NCI-H2227 (cell line): Measurements from ENCODE around the gene STX3.
"Not testable (repeated sequence)": the region's sequence is repeated elsewhere in the genome, so short reads cannot be mapped to it uniquely, and the experiment has no call there.

ENCODE experiments used
- DNase-seq: peaks from one replicate; lab custom pipeline; 2025; ENCODE audit not compliant: unreplicated experiment; lab: John Stamatoyannopoulos, UW

The STX3 gene

DNA sequence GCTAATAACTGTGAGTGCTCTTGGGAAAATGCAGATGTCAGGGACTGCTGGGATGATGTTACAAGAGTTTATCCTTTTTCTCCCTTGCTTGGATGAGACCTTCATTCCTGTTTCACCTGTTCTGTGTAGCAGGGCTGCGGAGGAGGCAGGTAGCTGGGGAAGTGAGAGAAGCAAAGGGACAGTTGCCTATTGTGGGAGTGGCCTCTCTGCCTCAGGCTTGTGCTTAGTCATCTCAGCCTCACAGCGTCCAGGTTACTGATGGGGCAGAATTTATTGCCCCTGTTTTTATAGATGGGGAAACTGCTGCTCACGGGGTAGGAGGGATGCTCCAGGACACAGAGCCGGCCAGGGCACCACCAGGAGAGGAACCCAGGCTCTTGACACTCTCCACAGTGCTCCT lies 1.7 kb downstream of the STX3 start:
- DNase-seq: no peak

DNA sequence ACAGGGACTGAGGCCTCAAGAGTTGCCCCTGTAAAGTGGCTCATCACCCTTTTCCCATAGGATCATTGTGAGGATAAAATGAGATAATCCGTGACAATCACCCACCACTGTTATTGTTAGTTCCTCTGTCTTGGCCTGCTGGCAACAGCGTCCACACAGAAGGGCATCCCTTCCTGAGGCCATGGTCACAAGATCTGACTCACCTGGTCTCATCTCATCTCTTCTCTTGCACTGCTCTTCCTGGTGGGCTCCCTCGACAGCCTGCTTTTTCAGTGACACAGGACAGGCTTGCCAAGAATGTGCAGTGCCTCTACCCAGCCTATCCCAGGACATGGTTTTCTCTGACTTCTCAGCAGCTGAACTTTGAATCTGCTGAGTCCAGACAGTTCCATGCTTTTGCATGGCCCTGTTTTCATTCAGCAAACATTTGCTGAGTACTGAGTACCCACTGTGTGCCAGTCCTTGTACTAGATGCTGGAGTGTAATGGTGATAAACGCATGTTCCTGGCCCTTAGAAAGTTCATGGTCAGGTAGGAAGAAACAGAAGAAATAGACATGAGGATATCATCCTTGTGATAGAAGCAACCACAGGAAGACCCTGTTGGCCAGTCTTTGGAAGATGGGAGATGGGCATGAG lies 3.3 kb downstream of the STX3 start:
- no peak for DNase-seq

DNA sequence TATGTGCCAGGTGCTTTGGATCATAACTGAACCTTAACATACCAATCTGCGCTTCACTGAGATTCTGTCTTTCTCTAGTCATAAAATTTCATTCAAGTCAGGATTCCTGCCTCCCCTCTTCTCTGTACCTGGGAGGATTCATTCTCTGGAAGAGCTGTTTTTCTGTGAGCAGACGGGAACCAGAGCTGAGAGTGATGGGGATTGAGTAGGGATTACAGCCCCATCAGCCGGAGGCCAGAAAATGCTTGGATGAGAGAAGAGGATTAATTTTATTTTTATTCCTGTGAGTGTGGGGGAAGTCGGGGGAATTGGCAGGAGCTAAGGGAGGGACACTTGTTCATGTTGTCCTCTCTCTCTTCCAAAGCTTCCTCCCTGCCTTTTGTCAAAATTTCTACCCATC lies 4.7 kb downstream of the STX3 start:
- DNase-seq: no peak

DNA sequence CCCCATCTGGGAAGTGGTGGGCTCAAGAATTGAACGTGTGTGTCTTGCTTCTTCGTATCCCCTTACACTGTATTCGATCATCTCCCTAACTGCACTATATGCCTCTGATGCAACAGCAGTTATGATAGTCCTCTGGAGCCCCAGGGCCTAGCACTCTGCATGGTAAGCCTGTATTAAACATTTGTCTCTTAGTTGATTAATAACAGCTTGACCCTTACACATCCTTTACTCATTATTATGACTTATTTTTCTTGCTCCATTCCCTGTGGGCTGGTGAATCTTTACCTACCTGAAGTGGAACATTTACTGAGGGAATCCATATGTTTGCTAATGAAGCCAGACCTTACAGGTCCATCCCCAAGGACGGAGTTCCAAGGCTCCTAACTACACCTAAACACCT lies 5.6 kb downstream of the STX3 start:
- DNase-seq: no peak

DNA sequence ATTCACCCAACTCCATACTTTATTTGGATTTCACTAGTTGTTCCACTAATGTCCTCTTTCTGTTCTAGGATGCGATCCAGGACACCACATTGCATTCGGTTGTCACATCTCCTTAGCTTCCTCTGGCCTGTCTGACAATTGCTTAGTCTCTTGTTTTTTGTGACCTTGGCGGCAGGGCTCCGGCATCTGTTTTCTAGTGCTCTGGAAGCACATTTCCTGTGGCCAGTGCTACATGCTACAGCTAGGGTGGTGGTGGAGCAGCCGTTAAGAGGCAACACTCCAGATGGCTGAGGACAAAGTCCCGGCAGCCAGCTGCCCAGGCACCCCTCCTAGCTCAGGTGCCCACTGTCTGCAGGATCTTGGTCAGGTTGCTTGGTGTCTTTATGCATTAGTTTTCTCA lies 6.8 kb downstream of the STX3 start:
- DNase-seq: no peak

DNA sequence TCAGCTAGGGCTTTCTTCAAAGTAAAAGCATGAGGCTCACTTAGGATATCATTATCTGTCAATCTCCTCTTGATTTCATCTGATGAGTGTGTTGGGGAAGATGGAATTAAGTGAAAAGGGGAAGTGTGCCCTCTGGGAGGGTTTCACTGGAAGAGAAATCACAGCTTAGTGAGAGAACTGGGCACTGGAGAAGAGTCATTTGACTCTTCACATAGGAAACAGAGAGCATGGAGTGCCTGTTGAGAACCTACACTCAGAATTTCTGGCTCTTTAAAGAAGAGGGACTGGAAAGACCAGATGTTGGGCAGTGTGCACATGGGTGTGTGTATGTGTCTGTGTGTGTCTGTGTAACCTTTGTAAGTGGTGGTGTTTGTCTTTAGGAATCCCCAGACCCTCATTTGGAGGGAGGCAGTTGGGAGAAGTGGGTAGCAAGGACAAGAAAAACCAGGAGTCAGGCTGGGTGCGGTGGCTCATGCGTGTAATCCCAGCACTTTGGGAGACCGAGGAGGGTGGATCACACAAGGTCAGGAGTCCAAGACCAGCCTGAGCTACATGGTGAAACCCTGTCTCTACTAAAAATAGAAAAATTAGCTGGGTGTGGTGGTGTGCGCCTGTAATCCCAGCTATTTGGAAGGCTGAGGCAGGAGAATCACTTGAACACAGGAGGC lies 10.0 kb downstream of the STX3 start:
- no peak for DNase-seq

DNA sequence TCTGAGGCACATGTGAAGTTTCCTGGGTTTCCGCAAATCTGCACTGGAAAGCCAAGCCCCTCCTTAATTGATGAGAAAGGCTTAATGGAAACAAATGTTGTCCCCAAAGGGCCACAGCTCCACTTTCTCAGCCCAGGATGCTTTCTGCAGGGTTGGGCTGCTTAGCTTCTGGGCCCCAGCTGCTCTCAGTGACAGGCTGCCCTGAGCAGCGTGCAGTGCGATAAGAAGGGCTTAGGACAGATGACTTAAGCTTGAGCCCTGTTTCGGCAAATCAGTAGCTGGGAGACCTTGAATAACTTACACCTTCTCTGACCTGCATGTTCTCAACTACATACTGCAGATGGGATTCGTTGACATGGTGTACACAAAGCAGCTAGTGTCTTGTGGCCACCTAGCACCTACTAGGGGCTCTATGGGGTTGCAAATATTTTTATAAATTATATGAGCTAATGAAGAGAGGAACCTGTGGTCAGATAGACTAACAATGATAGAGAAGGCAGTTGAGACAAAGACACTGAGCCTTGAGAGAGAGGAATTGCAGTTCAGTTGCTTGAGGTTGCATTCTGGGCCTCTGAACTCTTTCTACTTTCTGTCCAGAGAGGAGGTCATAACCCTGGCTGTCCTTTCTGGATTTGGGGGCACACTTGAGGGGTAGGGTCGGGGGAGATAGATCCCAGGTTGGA lies 11.5 kb downstream of the STX3 start:
- DNase-seq: no peak

DNA sequence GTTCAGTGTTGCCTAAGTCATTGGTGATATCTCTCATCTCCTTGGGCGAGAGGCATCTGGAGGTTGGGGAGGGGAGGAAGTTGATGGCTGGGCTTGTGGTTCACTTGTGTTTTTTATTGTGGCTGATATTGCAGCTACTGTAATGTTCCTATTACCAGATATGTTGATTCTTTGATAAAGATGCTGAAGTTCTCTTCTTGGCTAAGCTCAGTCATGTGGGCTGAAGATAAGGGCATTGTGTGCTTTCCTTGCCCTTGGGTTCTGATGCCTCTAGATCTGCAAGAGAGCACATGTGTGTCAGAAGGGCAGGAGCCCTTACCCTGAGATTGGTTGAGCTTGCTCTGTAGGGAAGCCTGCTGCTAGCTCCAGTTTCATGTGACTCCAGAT lies 12.0 kb downstream of the STX3 start:
- no peak for DNase-seq

DNA sequence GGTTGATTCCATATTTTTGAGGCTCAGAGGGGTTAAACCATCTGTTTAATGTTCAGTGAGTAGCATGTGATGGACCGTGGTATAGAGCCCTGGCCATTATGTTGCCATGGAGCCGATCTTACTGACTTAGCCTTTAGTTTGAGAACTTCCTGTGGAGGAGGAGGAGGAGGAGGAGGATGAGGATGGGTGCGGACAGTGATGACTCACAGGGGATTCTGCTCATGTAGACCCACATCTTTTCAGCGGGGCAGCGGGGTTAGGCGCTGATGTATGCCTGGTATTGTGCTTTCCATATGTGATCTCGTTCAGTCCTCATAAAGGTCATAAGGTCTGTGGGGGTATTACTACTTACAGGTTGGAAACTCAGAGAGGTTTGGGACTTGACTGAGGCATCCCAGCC lies 13.9 kb downstream of the STX3 start:
- no peak for DNase-seq

DNA sequence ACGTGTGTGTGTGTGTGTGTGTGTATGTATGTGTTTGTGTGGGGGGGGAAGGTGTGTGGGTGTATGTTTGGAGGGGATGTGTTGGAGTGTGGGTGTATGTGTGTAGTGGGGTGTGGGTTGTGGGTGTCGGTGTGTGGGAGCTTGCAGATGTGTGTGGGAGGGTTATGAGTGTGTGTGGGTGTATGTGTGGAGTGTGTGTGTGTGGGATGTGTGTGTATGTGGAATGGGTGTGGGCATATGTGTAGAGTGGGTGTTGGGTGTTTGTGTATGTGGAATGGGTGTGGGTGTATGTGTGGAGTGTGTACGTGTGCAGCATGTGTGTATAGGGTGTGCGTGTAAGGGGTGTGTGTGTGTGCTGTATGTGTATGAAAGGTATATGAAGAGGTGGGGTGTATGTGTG lies 14.7 kb downstream of the STX3 start:
- no peak for DNase-seq

DNA sequence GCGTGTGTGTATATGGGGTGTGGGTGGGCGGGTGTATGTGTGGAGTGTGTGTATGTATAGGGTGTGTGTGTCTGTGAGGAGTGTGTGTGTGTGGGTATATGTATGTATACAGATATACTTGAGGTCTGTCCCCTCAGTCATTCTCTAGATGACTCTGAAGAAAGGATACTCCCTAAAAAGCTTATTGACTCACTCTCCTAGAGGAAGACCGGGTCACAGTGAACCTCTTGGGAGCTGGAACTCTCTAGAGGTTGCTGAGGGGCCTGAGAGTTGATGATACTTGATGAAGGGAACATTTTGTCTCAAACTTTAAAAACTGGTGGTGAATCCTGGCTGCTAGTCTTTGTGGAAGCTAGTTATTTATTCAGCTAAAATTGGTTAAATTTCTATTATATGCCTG lies 15.1 kb downstream of the STX3 start:
- DNase-seq: no peak

DNA sequence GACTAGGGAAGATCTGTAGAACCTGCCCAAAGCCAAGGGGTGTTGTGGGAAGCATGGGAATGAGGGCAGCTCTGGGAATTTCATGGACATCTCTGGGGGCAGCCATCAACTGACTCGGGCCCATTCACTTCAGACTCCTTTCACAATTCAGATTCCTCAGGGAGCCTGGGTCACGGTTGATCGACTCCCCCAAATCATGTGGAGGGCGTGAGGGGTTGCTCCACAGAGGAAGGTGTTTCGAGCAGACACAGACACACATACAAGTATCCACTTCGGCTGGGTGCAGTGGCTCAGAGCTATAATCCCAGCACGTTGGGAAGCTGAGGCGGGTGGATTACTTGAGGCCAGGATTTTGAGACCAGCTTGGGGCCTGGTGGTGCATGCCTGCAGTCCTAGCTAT lies 15.7 kb downstream of the STX3 start:
- no peak for DNase-seq

DNA sequence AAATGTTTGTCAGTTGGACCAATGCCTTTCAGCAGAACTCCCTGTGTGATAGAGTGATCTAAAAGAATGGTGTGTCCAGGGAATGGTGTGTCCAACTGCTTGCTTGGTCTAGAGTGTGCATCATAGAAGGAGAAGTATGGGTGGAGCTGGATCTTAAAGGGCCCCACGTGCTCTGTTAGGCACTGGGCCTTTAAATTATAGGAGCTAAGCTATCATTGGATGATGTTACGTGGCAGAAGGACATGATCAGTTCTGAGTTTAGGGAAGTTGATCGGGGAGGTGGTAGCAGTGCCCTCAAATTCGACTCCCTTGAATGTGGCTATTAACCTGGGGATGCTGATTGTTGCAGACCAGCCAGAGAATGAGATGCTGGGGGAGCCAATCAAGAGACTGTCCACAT lies 16.4 kb downstream of the STX3 start:
- DNase-seq: no peak

DNA sequence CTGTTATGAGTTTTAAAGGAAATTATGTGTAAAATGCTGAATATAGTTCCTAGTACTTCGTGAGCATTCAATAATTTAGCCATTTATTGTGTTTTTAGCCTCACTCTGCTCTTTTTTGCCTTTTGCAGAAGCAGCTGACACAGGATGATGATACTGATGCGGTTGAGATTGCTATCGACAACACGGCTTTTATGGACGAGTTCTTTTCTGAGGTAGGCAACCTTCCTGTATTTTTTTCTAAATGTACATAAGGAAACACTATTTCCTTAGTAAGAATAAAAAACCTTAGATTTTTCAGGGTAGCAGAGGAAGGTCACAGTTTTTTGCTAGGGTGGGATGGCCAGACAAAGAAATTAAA lies 17.9 kb downstream of the STX3 start:
- no peak for DNase-seq

DNA sequence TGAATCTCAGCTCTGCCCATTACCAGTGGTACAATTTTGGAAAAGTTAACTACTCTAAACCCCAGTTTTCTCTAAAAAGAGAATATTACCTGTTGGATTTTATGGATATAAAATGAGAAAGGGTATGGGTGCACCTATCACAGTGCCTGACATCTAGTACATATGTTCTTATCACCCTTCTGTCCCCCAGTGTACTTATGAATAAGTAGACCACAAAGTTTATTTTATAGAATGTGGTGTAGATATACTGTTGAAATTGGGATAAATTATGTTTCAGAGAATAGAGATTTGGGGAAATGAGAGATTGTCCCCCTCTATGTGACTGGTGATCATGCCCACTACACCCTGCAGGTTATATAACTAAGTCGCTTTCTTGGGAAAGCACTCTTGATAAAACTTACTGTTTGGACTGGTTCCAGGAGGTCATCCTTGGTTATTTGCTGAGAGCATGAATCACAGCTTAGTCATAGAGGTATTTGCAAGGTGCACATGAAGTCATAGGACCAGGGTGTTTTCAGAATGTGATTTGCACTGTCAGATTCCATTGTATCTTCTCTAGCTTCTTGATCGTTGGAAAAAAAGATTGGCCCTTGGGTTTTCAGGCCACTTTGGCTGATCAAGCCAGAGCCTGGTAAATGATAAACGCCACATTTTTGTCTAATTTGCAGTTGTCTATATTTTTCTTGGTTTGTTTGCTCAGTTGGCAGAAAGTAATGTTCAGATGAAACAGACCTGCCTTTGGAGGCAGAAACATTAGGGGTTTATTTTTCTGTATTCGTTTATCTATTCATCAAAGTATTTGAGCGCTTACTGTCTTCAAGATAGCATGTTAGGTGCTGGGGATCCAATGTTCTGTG lies 21.3 kb downstream of the STX3 start:
- DNase-seq: no peak

DNA sequence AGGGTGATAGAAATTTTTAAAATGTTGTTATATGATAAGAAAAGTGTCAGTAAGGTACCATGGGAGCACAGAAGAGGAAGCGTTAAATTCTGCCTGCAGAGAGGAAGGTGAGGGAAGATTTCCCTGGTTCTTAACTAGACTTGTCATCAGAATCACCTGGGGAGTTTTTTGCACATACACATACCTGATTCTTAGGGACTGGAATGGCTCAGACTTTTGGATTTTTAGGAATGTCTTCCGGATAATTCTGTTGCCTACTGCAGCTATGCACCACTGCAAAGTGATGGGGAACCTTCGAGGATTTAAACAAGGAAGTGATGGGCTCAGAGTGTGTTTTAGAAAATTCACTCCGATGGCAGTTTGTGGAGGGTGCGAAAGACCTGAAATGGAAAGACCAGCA lies 21.9 kb downstream of the STX3 start:
- no peak for DNase-seq

DNA sequence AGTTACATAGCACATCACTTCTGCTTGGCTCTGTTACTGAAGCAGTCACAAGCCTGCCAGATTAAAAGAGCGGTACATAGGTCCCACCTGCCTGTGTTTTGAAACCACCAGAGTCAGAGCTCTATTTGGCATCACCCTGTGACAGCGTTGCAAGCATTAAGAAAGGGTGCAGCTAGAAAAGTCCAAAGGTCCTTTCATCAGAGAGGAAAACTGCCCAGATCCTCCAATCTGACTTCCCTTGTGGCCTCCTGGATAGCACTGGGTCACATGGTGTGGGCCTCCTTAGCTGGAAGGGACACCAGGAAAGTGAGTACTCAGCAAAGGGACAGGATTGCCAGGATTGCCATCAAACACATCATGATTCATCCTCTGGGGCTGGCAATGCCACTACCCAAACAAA lies 22.9 kb downstream of the STX3 start:
- DNase-seq: no peak

DNA sequence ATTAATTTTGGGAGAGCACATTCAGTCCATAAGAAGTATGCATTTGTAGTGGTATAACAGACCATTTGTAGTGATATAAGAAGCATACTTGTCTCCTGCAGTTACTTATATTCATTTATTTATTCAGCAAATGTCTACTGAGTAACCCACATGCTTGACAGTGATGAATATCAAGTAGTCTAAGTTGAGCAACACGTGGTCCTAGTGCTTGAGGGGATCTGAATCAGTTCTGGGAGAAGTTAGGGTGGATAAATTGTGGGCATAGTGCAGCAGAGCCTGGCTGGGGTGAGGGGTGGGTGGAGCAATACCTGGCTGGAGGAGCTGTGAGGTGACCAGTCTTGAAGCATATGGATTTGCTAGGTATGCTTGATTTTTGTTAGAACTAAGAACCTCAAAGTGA lies 24.3 kb downstream of the STX3 start:
- DNase-seq: no peak

DNA sequence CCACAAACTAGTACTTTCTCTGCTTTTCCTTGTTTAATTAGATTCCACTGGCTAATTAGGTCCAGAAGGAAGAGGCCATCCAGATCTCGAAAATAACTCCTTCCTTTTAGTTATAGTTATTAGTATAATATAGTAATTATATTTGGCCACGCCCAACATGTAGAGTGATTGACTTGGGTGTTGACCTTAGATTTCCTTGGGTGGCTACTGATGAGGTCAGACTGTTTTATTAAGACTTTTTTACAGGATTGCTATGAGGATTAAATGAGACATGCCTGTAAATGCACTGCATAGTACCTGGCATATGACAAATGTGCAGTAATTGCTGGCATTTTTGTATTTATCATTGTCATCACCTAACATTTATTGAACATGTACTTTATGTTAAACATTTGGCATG lies 26.9 kb downstream of the STX3 start:
- DNase-seq: no peak

DNA sequence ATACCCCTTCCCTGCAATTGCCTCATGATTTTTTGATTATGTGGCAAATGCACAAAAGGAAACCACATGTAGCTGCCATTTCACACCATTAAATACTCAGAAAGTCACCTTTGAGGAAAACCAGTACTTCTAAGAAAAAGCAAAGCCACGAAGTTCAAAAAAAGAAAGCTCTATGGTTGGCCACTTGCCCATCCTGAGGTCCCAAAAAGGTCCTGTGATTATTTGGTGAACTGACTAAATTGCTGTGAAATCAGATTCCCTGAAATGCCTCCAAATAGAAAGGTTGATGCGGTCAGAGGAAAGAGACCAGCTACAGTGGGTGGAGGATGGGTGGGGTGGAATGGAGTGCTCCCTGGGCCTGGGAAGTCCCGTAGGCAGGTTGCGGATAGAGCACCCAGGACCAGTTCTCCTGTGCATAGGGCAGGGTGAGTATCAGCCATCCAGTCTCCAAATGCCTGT lies 28.5 kb downstream of the STX3 start:
- no peak for DNase-seq

DNA sequence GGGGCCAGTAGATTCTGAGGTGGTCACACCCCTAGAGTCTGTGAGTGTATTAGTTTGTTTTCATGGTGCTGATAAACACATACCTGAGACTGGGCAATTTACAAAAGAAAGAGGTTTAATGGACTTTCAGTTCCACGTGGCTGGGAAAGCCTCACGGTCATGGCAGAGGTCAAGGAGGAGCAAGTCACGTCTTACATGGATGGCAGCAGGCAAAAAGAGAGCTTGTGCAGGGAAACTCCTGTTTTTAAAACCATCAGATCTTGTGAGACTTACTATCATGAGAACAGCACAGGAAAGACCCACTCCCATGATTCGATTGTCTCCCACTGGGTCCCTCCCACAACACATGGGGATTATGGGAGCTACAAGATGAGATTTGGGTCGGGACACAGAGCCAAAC lies 29.3 kb downstream of the STX3 start:
- DNase-seq: not testable (repeated sequence)

DNA sequence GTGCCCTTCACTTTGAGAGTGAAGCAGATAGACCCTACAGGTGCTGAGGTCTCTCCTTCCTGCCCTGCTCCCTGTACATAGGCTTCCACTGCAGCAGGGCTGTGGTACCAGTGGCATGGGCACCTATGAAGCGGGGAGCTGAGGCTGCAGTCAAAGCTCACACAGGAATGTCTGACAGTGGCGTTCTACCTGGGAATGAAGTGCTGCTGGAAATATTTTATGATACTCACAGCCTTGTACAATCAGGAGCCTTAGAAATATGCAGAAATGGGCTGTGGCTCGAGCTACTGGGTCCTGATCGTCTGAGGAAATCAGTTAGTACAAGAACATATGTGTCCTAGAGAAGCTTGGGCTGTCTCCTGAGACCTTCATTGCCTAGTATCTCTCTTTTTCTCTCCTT lies 30.6 kb downstream of the STX3 start:
- DNase-seq: no peak
